Left hindlimb (tissue), 1 donor: Measurements from ENCODE around the gene CCDC177.

Experiments
- DNase-seq: peaks from one replicate; pipeline ENCODE4 v3.0.0-alpha.2; 2018

Gene CCDC177

DNA sequence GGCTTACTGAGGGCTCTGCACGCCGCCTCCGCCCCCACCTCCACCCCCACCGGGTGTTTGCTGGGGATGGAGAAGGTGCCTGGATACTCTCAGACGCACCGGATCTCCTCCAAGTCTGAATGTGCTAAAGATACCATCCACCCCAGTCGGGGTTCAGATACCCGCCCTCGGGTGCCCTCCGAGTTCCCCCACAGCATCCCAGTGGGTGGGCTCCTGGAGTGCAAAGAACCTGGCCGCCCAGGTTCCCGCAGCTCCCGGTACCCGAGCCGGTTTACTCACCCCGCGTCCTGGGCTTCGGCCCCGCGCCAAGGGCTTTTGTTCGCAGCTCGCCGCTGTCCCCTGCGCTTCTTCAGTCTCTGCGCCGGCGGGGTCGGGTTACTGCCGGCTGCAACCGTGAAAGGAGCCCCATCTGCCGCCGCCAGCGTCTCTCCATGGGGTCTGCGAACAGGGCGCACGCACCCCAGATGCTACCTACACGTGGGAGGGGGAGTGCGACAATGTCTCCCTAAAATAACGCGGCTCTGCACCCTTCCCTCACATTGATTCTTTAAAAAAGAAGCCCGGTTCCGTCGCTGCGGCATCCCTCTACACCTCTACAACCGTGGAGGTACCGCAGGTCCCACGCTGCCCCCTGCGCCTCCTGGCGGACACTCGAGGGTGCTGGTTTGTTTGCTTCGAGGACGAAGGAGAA is at the start of gene CCDC177:
Gene CCDC177, minus strand, starts transcription at position 609 of the 691 bp plus-strand sequence. CDS start 1,249 bp downstream, outside the sequence.
- DNase-seq, result peak; percentile 60

GRCh38 chr14:69624136-69624535 is 49.5 kb upstream of the CCDC177 start:
- DNase-seq, result no peak

DNA sequence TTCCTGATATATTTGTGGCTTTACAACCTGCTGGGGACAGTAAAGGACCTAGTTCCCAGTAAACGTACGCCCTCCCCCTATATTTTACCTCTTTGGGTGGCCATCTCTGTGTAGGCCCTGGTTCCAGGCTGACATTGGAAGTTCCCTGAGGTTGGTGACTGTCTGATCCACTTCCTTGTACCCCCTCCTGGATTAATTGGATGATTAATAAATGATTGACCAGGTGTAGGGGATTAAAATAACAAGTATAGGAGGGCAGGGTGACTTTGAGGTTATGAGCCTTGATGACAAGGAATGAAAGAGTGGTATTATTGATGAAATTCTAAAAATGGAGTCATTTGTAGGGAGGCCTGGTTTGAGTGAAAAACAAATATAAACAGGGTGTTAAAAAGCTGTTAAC is 46.3 kb upstream of the CCDC177 start:
- no peak for DNase-seq

GRCh38 chr14:69620211-69620611 is 45.5 kb upstream of the CCDC177 start:
- no peak for DNase-seq

DNA sequence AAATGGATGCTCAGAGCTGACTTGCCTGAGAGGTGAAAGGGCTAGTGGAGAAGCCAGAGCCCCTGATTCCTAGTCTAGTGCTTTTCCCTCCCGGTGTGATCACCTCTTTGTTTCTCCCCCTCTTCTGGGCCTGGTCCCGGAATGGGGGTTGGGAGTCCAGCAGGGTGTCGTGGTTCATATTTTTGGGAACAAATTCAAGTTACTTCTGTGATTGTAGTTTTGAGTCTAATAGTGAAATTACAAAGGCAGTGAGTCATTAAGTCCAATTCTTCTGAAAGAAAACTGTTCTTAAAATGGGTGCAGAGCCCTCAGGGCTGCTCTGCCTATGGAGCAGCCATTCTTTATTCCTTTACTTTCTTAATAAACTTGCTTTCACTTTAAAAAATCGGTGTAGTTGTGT is 44.3 kb upstream of the CCDC177 start:
- DNase-seq, result no peak

GRCh38 chr14:69617796-69618195 is 43.1 kb upstream of the CCDC177 start:
- no peak for DNase-seq

DNA sequence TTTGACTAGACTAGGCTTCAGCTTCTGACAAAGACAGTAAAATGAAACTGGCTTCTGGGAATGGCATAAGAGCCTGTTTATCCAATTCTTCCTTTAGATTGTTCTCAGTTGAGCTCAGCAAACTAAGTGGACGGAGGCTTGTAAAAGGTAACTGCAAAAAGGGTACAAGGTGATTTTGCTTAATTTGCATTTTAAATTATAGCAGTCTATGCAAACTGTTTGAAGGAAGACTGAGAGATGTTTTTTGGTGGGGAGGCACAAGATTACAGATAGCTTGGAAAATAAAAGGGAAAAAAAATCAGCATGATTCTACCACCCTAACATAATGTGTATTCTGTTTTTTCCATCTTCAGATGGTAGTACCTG is 41.7 kb upstream of the CCDC177 start:
- DNase-seq, result no peak

DNA sequence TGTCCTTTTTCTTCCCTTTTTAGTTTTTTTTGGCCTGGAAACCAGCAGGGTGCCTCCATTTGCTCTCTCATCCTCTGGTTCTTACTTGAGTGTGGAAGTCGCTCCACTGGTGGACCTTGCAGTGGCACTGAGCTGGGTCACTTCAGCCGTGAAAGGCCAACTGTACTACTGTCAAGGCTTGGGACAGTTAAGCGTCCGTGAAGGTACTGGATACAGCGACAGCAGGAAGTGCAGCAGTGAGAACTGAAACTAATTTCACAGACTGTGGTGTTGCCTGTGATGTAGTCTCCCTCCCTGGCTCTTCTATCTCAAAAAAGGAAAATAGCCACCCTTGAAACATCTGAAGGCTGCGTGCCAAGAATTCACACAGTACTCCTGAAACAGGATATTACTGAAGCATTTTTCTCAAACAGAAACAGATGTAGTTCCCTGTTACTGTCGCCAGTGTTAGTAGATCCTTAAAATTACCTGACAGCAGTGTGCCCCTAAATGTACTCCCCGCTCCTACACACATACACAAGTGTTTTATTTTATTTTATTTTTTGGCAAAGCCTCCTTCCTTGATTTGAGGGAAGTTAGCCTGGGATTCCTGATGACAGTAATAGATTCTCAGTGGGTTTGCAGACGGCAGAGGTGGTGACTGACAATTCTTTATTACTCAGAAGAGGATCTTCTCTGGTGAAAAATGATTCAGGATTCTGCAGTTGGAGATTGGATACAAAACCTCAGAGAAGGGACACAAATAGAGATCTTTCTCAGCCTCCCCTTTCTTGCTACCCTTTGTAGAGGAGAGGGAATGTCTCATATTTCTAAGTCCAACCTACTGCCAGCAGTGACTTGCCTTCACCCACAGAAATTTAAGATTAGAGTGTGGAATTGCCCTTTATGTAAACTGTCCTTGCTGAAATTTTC is 41.1 kb upstream of the CCDC177 start:
- peak; percentile 61 for DNase-seq

GRCh38 chr14:69615121-69615495 is 40.4 kb upstream of the CCDC177 start:
- DNase-seq, result no peak

GRCh38 chr14:69614592-69614991 is 39.9 kb upstream of the CCDC177 start:
- no peak for DNase-seq

DNA sequence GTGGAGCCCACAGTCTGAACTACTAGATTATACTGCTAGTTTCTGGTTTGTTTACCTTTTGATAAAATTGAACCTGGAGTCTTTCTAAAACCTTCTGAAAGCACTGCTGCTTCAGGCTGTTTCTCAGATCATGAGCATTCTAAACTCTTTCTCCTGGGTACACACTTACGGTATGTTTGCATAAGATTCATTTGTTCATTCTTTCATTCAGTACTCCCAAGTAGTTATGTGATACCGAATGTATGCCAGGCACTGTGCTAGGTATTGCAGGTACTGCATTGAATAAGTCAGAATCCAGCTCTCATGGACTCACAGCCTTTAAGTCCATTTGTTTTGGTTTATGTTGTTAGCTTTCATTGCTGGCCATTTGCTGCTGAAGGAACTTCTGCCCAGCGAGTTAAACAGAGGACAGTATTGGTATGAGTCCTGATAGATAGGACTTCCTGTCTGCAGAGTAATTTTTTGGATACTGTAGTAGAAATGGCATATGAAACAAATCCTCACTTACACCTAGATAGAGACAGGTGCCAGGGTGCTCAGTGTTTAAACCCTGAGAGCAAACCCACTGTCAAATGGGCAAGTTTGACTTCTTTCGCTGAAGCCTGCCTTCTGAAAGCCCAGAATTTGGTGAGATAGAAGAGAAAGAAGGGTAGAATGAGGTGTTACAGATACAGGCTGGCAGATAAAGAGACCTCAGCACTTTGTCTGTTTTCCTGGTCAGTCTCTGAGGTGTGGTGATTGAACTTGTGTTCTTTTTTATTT is 38.8 kb upstream of the CCDC177 start:
- DNase-seq, result no peak

DNA sequence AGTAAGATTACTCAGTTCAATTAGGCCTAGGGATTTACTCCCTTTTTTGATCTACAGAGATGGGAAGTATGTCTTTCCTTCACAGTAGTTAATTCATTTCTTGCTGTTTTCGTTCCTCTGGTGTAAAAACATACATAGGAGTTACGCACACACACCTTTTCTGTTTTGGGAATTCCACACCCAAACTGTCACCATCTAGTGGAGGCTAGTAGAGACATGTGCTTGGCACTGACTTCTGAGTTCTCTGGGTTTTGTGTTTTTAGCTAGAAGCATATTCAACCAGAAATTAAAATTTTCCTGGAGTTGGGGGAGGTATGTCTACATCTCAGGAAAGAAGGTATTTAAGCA is 38.1 kb upstream of the CCDC177 start:
- DNase-seq, result no peak

- DNase-seq, result peak; percentile 52
These were observed 37.5 kb upstream of the CCDC177 start for GRCh38 chr14:69612014-69612782.

GRCh38 chr14:69611172-69612013 is 36.7 kb upstream of the CCDC177 start, which contains the start of gene SUSD6:
Gene SUSD6 (plus strand): TSS chr14:69611596. CDS start chr14:69658593, 46,997 bp downstream.
- peak; percentile 95 for DNase-seq

DNA sequence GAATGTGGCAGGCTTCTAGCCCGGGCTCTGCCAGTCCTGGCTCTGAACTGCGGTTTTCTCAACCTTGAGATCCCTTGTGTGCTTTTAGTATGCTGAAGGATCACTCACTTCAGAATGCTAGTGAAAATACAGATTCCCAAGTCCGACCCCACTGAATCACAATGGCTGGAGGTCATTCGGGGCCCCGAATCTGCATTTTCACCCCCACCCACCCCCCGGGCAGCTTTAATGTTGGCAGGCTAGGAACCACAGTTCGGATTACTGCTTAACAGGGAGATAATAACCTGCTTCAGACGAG is 36.2 kb upstream of the CCDC177 start:
- peak; percentile 35 for DNase-seq

DNA sequence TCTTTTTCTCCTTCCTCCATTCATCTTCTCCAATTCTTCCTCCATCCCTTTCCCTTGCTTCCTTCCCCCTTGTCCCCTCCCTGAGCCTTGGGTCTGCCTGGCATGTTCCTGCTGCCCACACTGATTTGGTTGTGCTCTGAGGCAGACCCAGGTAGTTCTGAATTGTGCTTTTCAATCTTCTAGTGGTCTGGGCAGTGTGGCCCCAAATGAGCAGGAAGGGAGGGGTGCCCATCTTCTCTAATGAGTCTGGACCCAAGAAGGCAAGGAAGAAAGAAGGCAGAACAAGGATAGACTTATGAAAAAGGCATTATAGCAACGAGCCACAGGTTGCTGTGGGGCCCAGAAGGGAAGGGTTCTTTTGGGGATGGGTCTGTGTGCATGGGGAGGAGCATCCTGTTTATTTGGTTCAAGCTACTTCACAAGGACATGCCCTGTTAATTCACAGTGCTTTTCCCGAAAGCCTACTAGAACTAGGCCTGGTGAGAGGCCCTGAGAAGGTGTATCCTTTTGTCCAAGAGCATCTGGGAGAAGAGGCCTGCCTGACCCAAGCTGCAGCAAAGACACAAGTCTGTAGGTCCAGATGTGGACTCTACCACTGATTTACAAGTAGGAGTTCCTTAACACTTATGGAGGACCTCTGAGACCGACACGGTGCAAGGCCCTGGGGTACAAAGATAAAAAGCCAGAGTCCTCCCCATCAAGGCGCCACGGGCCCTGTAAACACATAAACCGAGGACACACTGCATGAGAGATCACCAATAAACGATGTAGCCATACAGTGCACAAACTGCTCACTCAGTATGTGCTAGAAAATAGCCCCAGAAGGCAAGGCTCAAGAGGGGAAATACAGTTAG is 35.6 kb upstream of the CCDC177 start:
- peak; percentile 45 for DNase-seq

DNA sequence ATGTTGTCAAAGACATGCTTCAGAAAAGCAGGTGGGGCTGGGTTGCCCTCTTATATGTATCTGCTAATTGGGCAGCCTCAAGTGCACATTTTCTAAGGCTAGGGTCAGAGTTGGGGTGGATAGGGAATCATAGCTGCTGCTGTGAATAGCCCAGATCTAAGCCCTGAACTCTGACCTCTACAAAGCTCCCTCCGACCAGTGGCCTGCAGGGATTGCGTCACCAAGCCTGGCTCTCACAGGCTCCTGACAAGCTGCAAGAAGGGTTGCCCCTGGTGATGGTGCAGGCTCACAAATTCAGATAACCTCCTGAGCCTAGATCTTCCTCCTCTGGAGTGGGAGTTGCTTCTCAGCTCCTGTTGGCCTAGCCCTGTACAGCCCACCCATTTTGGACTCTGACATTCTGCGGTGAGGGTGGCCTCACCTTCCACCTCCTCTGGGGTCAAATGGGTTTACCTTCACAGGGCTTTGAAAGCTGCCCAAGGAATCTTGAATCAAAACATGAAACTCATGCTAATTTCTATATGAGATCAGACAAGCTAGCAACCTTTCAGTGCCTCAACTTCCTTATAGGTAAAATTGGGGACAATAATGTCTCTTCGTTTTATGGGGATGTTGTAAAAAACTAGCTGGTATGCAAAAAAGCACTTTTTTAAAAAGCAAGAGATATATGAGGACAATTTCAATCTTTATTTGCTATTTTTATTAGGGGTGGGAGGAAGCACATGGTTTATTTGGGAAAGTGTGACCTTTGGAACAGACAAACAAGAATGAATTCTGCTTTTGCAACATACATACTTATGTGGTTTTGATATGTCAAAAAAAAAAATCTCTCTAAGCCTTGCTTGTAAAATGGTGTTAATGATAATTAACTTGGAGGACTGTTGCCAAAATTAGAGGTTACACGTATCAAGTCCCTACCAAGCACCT is 31.9 kb upstream of the CCDC177 start:
- no peak for DNase-seq

GRCh38 chr14:69605738-69606137 is 31.1 kb upstream of the CCDC177 start:
- no peak for DNase-seq

DNA sequence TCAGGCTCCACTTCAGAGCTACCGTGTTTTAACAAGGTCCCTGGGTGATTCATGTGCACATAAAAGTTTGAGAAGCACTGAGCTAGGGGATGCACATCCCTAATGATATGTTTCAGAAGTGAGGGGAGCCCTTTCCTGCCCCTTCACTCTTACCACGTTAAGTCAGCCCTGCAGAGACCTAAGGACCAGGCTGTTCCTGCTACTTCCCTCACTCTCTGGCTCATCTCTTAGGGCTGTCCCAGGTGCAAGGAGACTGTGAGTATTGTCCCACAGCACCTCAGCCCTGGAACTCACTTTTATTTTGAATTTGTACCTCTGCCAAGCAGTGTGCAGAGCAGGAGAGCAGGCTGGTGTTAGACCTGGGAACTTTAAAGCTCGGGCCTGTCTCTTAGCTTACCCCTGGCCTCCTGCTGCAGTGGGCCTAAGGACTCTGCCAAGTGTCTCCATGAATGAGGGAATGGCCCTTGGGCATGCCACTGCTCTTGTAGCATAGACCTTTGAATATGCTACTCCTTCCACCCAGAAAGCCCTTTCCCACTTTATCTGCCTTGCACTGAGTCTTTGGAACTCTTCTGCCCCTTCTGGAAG is 25.7 kb upstream of the CCDC177 start:
- DNase-seq, result no peak
